NCI-H2196 (cell line): ENCODE data around the gene PLEKHA6.

Source experiments
- DNase-seq: peaks from one replicate; lab custom pipeline; 2025; ENCODE audit not compliant: unreplicated experiment; lab: John Stamatoyannopoulos, UW

PLEKHA6 gene

GRCh38 chr1:204285436-204286305 lies 74.1 kb downstream of the PLEKHA6 start:
- DNase-seq: no peak

DNA sequence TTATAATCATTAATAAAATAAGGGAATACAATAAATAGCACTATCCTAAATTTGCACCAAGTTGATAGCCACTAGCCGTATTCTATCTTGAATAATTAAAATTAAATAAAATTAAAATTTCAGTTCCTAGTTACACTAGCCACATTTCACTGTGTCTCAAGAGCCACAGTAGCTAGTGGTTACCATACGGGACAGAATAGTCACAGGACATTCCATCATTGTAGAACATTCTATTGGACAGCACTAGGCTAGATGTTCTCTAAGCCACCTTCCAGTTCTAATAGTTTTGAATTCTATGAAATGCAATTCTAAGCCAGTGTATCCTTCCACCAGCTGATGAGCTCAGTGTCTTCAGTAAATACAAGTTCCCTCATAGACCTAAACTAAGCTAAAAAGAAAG lies 74.8 kb downstream of the PLEKHA6 start:
- DNase-seq: no peak

- no peak for DNase-seq
Measured at GRCh38 chr1:204283711-204284651, 75.7 kb downstream of the PLEKHA6 start.

DNA sequence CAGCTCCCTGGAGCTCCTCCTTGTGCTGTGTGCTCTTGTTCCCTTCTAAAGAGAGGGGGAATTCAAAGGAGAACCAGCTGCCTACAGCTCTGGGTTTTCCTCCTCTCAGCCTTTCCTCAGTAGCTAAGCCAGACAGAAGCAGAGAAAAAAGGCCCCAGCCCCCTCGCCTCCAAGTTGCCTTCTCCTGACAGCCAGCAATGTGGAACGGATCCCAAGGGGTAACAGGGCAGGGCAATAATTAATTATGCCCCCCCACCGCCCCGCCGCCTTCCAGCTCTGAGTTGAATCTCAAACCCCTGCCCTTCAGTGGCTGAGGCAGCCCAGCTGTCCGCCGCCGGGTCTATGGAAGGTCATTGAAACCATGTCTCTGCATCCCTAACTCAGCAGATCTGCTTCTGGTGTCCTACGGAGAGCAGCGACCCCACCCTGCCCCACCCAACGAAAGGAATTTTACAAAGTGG lies 76.9 kb downstream of the PLEKHA6 start:
- no peak for DNase-seq

DNA sequence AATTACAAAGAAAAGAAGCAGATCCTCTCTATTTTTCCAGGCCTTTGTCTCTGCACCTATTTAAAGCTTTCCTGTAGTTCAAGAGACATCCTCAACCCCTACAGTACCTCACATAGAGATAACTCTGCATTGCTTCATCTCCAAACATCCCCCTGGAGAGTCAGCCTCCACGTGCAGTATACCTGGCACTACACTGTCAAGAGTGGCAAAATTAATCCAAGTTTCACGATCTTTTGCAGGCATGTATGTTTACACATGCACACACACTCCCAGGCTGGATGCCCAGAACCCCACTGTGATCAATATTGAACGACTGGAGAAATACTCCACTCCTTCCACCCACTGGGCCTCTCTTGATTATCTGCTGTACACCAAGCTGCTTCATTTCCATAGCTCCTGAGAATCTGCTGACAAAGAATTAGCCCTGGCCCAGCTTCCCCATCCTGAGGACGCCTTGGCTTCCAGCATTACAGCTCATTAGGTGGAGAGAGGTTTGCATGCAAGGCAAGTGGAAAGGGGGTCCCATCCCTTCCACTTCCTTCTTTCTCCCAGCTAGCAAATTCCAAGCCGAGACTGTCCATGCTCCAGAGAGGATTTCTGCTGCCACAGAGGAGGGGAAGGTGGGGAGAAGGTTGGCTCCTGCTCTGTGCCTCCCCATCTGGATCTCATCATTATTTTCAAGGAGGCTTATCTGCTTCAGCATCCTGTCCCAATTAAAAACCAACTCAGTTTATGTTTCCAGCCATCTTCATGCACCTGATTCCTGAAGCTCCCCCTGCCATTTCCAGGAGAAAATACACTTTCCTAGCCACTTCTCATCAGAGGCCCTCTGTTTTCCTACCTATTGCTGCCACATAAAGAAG lies 79.4 kb downstream of the PLEKHA6 start:
- no peak for DNase-seq

DNA sequence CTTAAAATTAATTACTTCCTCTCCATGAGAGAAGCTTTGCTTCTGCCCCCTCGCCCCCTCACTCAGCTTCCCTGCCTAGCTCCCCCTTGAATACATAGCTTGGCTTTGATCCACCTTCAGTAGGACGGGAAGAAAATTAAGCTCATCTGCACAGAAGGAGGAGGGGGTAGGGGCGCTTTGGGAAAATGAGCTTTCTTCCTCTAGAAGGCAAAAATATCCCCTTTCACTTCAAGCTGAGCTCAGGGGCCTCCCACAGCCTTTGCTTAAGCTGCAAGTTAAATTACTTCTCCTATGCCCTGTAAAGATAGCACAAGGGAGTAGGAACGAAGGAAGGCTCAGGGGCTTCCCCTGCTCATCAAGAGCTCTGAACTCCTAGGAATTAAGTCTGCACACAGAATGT lies 80.8 kb downstream of the PLEKHA6 start:
- no peak for DNase-seq

DNA sequence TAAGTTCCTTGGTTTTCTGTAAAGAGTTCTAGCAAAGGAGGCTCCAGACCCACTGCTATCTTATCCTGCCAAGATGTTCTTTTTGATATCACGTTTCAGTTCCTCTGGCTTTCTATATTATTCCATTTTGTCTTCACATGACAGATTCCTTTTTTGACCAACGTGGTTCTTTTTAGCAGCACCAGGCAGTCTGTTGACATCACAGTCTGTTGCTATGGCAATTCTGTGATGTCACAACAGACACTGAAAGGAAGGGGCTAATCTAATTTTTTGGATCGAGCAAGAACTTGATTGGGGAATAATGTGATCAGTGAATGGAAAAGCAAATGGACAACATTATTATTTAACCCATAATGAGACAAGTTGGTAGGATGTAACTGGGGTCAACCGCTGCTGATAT lies 81.5 kb downstream of the PLEKHA6 start:
- no peak for DNase-seq

DNA sequence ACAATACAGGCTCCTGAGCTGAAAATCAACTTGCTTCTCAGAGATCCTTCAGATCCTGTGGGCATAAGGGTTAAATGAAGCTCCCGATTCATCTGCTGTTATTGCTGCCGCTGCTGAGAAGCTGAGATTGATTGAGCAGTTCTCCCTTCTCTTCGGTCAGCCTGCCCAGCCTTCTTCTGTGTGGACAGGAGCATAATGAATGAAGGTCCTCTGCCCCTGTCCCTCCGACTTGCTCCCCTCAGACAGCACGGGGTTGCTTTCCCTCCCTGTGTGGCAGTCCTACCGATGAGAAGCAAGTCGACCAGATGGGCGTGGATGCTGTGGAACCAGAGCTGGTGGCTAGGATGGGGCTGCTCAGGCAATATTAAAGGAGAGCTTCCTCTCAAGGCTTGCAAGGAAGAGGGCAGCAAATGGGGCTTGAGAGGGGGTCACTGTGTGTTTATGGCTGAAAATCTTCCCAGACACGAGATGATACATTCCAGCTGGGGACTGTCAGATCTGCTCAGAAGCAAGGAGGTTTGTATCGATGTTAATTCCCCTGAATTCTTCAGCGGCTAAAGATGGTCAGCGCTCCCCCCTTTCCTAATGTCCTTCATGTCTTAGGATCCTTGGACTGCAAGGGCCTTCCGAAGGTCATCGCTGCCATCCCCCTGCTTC lies 82.0 kb downstream of the PLEKHA6 start:
- DNase-seq: no peak

GRCh38 chr1:204275695-204276370 lies 83.9 kb downstream of the PLEKHA6 start:
- no peak for DNase-seq

DNA sequence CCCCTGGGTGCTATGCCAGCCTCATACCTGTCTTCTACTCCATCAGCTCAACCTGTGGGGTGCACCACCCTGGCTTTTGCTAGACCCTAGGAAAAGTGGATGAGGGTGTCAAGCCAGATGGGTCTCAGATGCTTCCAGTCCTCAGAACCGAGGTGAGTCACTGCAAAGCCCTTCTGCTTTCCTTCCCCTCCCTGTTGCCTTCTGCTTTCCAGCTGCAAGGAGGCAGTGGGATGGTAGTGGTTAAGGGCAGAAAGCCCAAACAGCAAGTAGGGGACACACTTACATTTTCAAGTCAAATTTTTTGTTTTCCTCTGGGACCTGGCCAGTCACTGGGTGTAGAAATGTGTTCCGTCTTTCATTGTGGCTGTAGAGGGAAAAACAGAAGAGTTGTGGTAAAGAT lies 85.3 kb downstream of the PLEKHA6 start:
- no peak for DNase-seq

GRCh38 chr1:204272505-204272904 lies 87.2 kb downstream of the PLEKHA6 start:
- no peak for DNase-seq

- DNase-seq: no peak
Measured at GRCh38 chr1:204271970-204272369, 87.8 kb downstream of the PLEKHA6 start.

GRCh38 chr1:204268101-204268500 lies 91.6 kb downstream of the PLEKHA6 start:
- no peak for DNase-seq

GRCh38 chr1:204267191-204267601 lies 92.5 kb downstream of the PLEKHA6 start:
- no peak for DNase-seq

DNA sequence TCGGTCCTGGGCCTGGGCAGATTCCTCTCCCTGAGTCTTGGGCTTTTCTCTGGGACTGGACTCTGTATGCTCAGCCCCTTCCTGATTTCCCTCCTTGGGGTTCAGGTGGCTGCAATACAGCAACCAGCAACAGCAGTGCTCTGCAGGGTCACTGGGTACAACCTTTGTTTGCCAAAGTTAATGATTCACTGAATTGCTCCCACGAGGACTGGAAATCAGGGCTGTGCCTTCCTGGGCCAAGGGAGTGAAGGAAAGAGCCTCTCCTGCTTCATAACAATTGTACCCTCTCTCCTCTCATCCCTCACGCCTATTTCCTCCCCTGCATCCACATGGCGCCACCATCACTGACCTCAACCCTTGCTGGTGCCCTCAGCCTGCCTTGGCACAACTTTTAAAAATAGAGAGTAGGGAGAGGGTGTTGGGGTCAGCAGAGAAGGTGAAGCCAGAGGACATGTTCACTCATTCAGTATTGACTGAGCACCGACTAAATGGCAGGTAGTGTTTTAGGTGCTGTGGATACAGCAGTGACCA lies 93.2 kb downstream of the PLEKHA6 start:
- DNase-seq: no peak

GRCh38 chr1:204265665-204266064 lies 94.1 kb downstream of the PLEKHA6 start:
- no peak for DNase-seq

DNA sequence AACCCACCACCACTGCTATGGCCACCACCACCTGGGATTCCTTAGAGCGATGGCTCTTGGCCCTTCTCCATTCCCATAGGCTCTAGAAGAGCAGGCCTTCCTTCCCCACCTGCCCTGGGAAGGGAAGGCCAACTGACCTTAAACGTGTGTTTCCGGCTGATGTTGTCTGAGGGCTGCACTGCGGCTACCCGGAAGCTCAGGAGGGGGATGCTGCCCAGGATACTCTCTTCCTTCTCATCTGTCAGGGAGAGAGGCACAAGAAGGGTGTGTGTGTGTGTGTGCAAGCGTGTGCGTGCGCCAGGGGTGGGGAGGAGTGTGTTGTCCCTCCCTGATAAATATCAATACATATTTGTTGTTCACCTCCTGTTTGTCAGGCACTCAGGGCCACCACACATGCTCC lies 94.9 kb downstream of the PLEKHA6 start:
- no peak for DNase-seq

GRCh38 chr1:204263254-204263910 lies 96.3 kb downstream of the PLEKHA6 start:
- DNase-seq: no peak
